OCI-LY7 (cell line): ENCODE results near the gene FBN1. TPM values are rescaled to one million over a fixed set of nuclear protein-coding genes. Genes with fewer than 3 reads are reported as not detected.

Experiments
- BruUV-seq: library from RNA; stranded (reverse); fragments of 400-500 nt; replicated peaks from 2 replicates; lab custom pipeline; 2021; lab: Mats Ljungman, UMichigan
- CTCF ChIA-PET: fragments of 300-600 bp; sonication (Branson Sonifier 250); formaldehyde crosslinking; loops from one replicate; lab custom pipeline; 2022; ENCODE audit warnings: antibody characterized with exemption; ENCODE audit not compliant: unreplicated experiment; lab: Charles Lee
- POLR2A ChIA-PET: fragments of 300-600 bp; sonication (Branson Sonifier 250); formaldehyde crosslinking; loops from one replicate; lab custom pipeline; 2022; ENCODE audit warnings: antibody characterized with exemption; lab: Charles Lee
- DNase-seq: peaks from one replicate; pipeline ENCODE4 v3.0.0-alpha.2; 2015; ENCODE audit warnings: low spot score
- H2AFZ ChIP-seq: fragments of 200-600 bp; sonication (generic), shearing (Covaris generic); 2 replicates; pipeline ENCODE4 v1.6.1; 2014; ENCODE audit warnings: mild to moderate bottlenecking, antibody characterized with exemption, low read length, moderate library complexity
- H3K27ac ChIP-seq: fragments of 200-600 bp; sonication (generic); 2 replicates; pipeline ENCODE4 v1.5.1; 2014; ENCODE audit warnings: mixed run types, low read depth, mild to moderate bottlenecking, moderate library complexity, low read length, inconsistent platforms; ENCODE audit not compliant: poor library complexity, severe bottlenecking
- H3K36me3 ChIP-seq: fragments of 200-600 bp; sonication (generic); 2 replicates; pipeline ENCODE4 v1.6.1; 2014; ENCODE audit warnings: mild to moderate bottlenecking, antibody characterized with exemption, low read length, moderate library complexity, mixed read lengths; ENCODE audit not compliant: insufficient read depth
- H3K4me1 ChIP-seq: fragments of 200-600 bp; sonication (generic); 2 replicates; pipeline ENCODE4 v1.5.1; 2014; ENCODE audit warnings: mild to moderate bottlenecking, low read length; ENCODE audit not compliant: insufficient read depth, poor library complexity, severe bottlenecking
- H3K4me2 ChIP-seq: fragments of 200-600 bp; sonication (generic); 2 replicates; pipeline ENCODE4 v1.6.1; 2014; ENCODE audit warnings: mild to moderate bottlenecking, low read length
- H3K4me3 ChIP-seq: fragments of 200-600 bp; sonication (generic); 2 replicates; pipeline ENCODE4 v1.5.1; 2014; ENCODE audit warnings: mild to moderate bottlenecking, low read depth, low read length; ENCODE audit not compliant: poor library complexity, severe bottlenecking
- H3K79me2 ChIP-seq: fragments of 200-600 bp; sonication (generic); 2 replicates; pipeline ENCODE4 v1.6.1; 2016; ENCODE audit warnings: low read depth, mild to moderate bottlenecking, low read length, moderate library complexity, mixed read lengths; ENCODE audit not compliant: insufficient read depth
- H3K9me2 ChIP-seq: fragments of 200-600 bp; sonication (generic); 2 replicates; pipeline ENCODE4 v1.6.1; 2016; ENCODE audit warnings: mild to moderate bottlenecking, low read length, mixed read lengths; ENCODE audit not compliant: insufficient read depth
- H3K9me3 ChIP-seq: fragments of 200-600 bp; sonication (generic); 2 replicates; pipeline ENCODE4 v1.6.1; 2014; ENCODE audit warnings: mild to moderate bottlenecking, mixed run types, low read length, mixed read lengths
- H4K20me1 ChIP-seq: fragments of 200-600 bp; sonication (generic); 2 replicates; pipeline ENCODE4 v1.6.1; 2014; ENCODE audit warnings: mild to moderate bottlenecking, antibody characterized with exemption, low read length, moderate library complexity, mixed read lengths; ENCODE audit not compliant: insufficient read depth
- EZH2phosphoT487 ChIP-seq: fragments of 200-600 bp; sonication (generic); IDR thresholded peaks from 2 replicates; pipeline ENCODE4 v1.6.1; 2018; ENCODE audit warnings: low read depth, borderline replicate concordance, mild to moderate bottlenecking, mixed run types, antibody characterized with exemption, low read length, moderate library complexity, mixed read lengths
- intact Hi-C: fragments of 100-400 bp; cut with micrococcal nuclease; formaldehyde crosslinking; loops from one replicate; pipeline ENCODE4 v1.10.0; 2022; ENCODE audit not compliant: unreplicated experiment
- total RNA-seq, 2 experiments: library from RNA; depleted of rRNA in 1 of 2; stranded (reverse); fragments of >200 nt in 1 of 2; shearing (Covaris generic) in 1 of 2; gene quantifications; 2 replicates each; pipeline ENCODE4 v1.2.3, GENCODE V29; 2014 to 2022
- TF ChIP-seq, protein P1 (sequence below): fragments of 200-600 bp; sonication (generic); conservative IDR thresholded peaks from 2 replicates; pipeline ENCODE4 v1.5.1; 2014; ENCODE audit warnings: mild to moderate bottlenecking, antibody characterized with exemption, low read length, moderate library complexity, mixed read lengths

The FBN1 gene
- total RNA-seq, 2 experiments from 2014 or later: 0.68 to 1.0 TPM

GRCh38 chr15:48571510-48571909, 74.0 kb downstream of the FBN1 start:
- no peak for DNase-seq
- intact Hi-C loops: no loop called here
- no peaks in the 10 kb centered on the region for H3K9me3 ChIP-seq
- no peak overlapping the region for H3K4me2 ChIP-seq
- no TSS peak for BruUV-seq
- TF ChIP-seq EZH2phosphoT487: no peak
- TF ChIP-seq, protein P1, sequence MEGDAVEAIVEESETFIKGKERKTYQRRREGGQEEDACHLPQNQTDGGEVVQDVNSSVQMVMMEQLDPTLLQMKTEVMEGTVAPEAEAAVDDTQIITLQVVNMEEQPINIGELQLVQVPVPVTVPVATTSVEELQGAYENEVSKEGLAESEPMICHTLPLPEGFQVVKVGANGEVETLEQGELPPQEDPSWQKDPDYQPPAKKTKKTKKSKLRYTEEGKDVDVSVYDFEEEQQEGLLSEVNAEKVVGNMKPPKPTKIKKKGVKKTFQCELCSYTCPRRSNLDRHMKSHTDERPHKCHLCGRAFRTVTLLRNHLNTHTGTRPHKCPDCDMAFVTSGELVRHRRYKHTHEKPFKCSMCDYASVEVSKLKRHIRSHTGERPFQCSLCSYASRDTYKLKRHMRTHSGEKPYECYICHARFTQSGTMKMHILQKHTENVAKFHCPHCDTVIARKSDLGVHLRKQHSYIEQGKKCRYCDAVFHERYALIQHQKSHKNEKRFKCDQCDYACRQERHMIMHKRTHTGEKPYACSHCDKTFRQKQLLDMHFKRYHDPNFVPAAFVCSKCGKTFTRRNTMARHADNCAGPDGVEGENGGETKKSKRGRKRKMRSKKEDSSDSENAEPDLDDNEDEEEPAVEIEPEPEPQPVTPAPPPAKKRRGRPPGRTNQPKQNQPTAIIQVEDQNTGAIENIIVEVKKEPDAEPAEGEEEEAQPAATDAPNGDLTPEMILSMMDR: no peak
- no peaks in the 10 kb centered on the region for H3K4me1 ChIP-seq
- no peaks in the 10 kb centered on the region for H3K9me2 ChIP-seq
- H4K20me1 ChIP-seq: no peaks in the 10 kb centered on the region
- no peaks in the 10 kb centered on the region for H3K79me2 ChIP-seq
- H2AFZ ChIP-seq: no peak overlapping the region
- ChIA-PET CTCF (interaction anchor here (1.0 kb wide), 1 partner anchor 13 kb away, joined by 3 read pairs; no protein-coding TSS in a partner anchor), POLR2A (no interaction called here)
- no peak overlapping the region for H3K27ac ChIP-seq
- H3K4me3 ChIP-seq: no peak overlapping the region
- no peaks in the 10 kb centered on the region for H3K36me3 ChIP-seq

DNA sequence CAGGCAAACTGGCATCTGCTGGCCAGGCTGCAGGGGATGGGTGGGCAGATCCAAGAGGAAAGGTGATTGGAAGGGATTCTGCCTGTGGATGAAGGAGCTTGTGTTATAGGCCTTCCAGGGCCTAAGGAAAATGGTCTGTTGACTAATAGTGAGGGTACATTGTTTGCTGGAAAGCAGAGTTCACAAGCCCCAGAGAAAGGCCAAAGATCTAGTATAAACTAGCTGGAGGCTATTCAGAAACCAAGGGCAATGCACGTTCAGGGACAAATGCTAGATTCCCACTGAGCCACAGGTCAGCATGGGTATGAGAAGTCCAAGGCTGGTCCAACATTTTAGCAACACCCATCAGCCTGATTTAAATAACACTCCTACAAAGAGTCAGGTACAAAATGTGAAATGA, 74.7 kb downstream of the FBN1 start:
- intact Hi-C loops: no loop called here
- Histone ChIP-seq H3K9me3 (no peaks in the 10 kb centered on the region), H2AFZ (no peak overlapping the region), H4K20me1 (no peaks in the 10 kb centered on the region), H3K4me3 (no peak overlapping the region), H3K9me2 (no peaks in the 10 kb centered on the region), H3K36me3 (no peaks in the 10 kb centered on the region), H3K27ac (no peak overlapping the region), H3K79me2 (no peaks in the 10 kb centered on the region), H3K4me1 (no peaks in the 10 kb centered on the region), H3K4me2 (no peak overlapping the region)
- CTCF ChIA-PET: no interaction called here
- POLR2A ChIA-PET: no interaction called here
- no TSS peak for BruUV-seq
- no peak for DNase-seq
- TF ChIP-seq, protein P1: no peak
- TF ChIP-seq EZH2phosphoT487: no peak

GRCh38 chr15:48569591-48570302, 75.8 kb downstream of the FBN1 start:
- CTCF ChIA-PET: no interaction called here
- H3K4me3 ChIP-seq: no peak overlapping the region
- H3K4me2 ChIP-seq: no peak overlapping the region
- H3K36me3 ChIP-seq: no peaks in the 10 kb centered on the region
- H3K79me2 ChIP-seq: no peaks in the 10 kb centered on the region
- H2AFZ ChIP-seq: no peak overlapping the region
- no peak for DNase-seq
- intact Hi-C loops: no loop called here
- BruUV-seq: no TSS peak
- no peaks in the 10 kb centered on the region for H3K9me3 ChIP-seq
- TF ChIP-seq EZH2phosphoT487: no peak
- TF ChIP-seq, protein P1: no peak
- no peaks in the 10 kb centered on the region for H3K9me2 ChIP-seq
- H3K4me1 ChIP-seq: no peaks in the 10 kb centered on the region
- POLR2A ChIA-PET: no interaction called here
- no peaks in the 10 kb centered on the region for H4K20me1 ChIP-seq
- H3K27ac ChIP-seq: no peak overlapping the region
